Large intestine (tissue), 3 donors: ENCODE measurements around the gene MRFAP1. TPM values are rescaled to one million over a fixed set of nuclear protein-coding genes. Genes with fewer than 3 reads are reported as not detected.
"Not testable (repeated sequence)": the region's sequence is repeated elsewhere in the genome, so short reads cannot be mapped to it uniquely, and the experiment has no call there.

Source experiments
- DNase-seq, 2 donors: peaks; one replicate each; pipeline versions ENCODE4 v3.0.0 to v3.0.0-alpha.2; 2013
- H3K27ac ChIP-seq: one replicate; pipeline ENCODE4 v1.5.1; 2013; ENCODE audit warnings: low read length
- H3K27me3 ChIP-seq: 2 replicates; pipeline ENCODE4 v1.6.1; 2013; ENCODE audit warnings: low read length; ENCODE audit not compliant: control insufficient read depth, insufficient read depth
- H3K36me3 ChIP-seq: 2 replicates; pipeline ENCODE4 v1.6.1; 2013; ENCODE audit warnings: low read length; ENCODE audit not compliant: control insufficient read depth, insufficient read depth
- H3K4me1 ChIP-seq: one replicate; pipeline ENCODE4 v1.6.1; 2013; ENCODE audit warnings: low read length; ENCODE audit not compliant: control insufficient read depth, insufficient read depth
- H3K4me3 ChIP-seq: one replicate; pipeline ENCODE4 v1.5.1; 2013; ENCODE audit warnings: low read length
- H3K9me3 ChIP-seq: one replicate; pipeline ENCODE4 v1.6.1; 2013; ENCODE audit warnings: mild to moderate bottlenecking, low read depth, low read length, moderate library complexity; ENCODE audit not compliant: control insufficient read depth
- WGBS: methylation state at CpG from one replicate; pipeline ENCODE4 v1.1.5; 2013; ENCODE audit warnings: low lambda C conversion rate; ENCODE audit not compliant: insufficient coverage; 5-methylcytosine and 5-hydroxymethylcytosine counted together
- polyA plus RNA-seq: library from polyadenylated mRNA; unstranded; fragments of 120-200 nt; gene quantifications from one replicate; pipeline ENCODE4 v1.2.1, GENCODE V29; 2013

Gene MRFAP1
- polyA plus RNA-seq, 1 donor = 244 TPM

DNA sequence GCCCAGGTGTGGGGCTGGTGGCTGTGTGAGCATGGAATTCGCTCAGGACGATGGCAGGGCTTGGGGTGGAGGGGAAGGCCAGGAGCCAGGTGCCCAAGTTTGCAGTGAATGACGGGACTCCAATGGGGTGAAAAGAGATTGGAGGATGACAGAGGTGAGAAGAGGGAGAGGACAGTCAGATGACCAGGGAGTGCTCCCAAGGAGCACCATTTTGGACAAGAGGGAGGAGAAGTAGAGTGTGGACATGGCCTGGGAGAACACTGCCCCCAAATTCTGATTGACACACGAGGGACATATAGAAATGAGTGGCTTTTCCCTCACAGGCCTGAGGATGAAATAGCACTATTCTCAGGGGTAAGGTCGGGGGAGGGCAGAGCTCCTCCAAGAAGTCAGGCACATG is 6.7 kb downstream of the MRFAP1 start:
- no CpG with 5 or more reads among the region's 5 CpGs for WGBS
- Histone ChIP-seq H3K27me3 (no peaks in the 10 kb centered on the region), H3K9me3 (no peaks in the 10 kb centered on the region), H3K27ac (no peak overlapping the region), H3K4me3 (no peak overlapping the region), H3K4me1 (peaks cover 3% of the 10 kb centered on the region), H3K36me3 (peaks cover 13% of the 10 kb centered on the region)
- no peak for DNase-seq

DNA sequence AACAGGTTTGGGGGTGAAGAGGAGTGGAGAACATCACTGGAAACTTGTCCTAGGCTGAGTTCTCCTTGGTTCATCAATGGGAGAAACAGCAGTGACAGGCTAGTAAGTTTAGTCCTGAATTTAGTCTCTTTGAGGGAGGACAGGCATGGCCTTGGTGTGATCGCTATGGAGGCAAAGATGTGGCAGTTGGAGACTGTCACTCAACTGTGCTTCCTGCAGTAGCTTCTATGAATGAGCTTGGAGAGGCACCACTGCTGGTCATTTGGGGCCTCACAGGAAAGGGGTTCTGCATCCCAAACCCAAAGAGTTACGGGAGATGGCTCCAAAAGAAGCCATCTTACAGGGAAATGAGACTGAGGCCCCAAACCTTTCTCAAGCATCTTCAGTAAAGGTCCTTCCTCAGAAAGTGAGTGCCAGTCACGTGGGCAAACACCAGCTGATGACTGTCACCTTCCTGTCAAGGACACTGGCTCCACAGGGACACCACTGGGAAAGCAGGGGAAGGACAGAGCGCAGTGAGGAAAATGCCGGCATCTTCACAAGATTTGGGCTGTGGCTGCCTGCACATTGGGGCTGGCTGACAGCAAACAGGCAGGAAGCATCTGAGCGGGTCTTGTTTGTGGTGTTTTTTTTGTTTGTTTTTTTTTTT is 7.2 kb downstream of the MRFAP1 start:
- no peaks in the 10 kb centered on the region for H3K4me1 ChIP-seq
- H3K27me3 ChIP-seq = no peaks in the 10 kb centered on the region
- H3K27ac ChIP-seq = no peak overlapping the region
- H3K9me3 ChIP-seq = no peaks in the 10 kb centered on the region
- no CpG with 5 or more reads among the region's 6 CpGs for WGBS
- H3K4me3 ChIP-seq = no peak overlapping the region
- peaks cover 8% of the 10 kb centered on the region for H3K36me3 ChIP-seq
- DNase-seq = no peak

DNA sequence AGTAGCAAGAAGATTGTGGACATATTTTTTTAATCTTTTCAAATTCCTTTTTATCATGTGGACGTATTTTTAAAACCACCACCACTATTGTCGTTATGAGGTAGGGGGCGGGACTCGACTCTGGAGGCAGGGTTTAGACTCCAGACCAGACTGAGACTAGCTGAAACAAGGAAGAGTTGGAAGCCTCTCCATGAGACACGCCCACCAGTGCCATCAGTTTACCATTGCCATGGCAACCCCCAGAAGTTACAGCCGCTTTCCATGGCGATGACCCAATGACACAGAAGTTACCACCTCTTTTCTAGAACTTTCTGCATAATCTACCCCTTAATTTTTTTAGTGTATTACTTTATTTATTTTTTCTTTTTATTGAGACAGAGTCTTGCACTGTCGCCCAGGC is 8.7 kb downstream of the MRFAP1 start:
- no peak for DNase-seq
- Histone ChIP-seq H3K27me3 (no peaks in the 10 kb centered on the region), H3K27ac (no peak overlapping the region), H3K36me3 (no peaks in the 10 kb centered on the region), H3K4me1 (no peaks in the 10 kb centered on the region), H3K4me3 (no peak overlapping the region), H3K9me3 (no peaks in the 10 kb centered on the region)
- 91% methylated on average over 7 of the region's 8 CpGs for WGBS

DNA sequence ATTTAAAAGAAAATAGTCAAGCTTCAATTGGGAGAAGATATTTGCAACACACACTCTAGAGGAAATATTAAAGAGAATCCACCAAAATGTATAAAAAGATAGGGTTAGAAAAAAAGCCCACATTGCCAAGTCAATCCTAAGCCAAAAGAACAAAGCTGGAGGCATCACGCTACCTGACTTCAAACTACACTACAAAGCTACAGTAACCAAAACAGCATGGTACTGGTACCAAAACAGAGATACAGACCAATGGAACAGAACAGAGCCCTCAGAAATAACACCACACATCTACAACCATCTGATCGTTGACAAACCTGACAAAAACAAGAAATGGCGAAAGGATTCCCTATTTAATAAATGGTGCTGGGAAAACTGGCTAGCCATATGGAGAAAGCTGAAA is 13.7 kb downstream of the MRFAP1 start:
- not testable (repeated sequence) for H3K27ac ChIP-seq, H3K9me3 ChIP-seq, H3K36me3 ChIP-seq, H3K4me3 ChIP-seq, DNase-seq, H3K4me1 ChIP-seq
- WGBS = no CpG with 5 or more reads among the region's 3 CpGs
- peaks cover 23% of the 10 kb centered on the region for H3K27me3 ChIP-seq

DNA sequence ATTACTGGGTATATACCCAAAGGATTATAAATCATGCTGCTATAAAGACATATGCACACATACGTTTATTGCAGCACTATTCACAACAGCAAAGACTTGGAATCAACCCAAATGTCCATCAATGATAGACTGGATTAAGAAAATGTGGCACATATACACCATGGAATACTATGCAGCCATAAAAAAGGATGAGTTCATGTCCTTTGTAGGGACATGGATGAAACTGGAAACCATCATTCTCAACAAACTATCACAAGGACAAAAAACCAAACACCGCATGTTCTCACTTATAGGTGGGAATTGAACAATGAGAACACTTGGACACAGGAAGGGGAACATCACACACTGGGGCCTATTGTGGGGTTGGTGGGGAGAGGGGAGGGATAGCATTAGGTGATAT is 14.8 kb downstream of the MRFAP1 start:
- no CpG with 5 or more reads among the region's 2 CpGs for WGBS
- not testable (repeated sequence) for H3K4me1 ChIP-seq, H3K27ac ChIP-seq, H3K36me3 ChIP-seq, DNase-seq, H3K9me3 ChIP-seq, H3K4me3 ChIP-seq
- H3K27me3 ChIP-seq = peaks cover 33% of the 10 kb centered on the region

DNA sequence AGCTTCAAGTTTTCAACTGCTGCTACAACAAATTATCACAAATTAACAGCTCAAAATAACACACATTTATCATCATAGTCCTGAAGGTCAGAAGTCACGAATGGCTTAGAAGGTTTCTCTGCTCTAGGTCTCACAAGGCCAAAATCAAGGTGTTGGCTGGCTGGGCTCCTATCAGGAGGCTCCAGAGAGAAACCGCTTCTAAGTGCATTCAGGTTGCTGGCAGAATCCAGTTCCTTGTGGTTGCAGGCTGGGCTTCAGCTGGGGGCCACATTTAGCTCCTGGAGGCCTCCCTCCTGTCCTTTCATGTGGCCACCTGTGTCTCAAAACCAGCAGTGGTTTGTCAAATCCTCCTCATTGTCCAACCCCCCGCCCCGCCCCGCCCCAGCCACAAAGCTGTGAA is 15.4 kb downstream of the MRFAP1 start:
- Histone ChIP-seq H3K4me3 (no peak overlapping the region), H3K27me3 (peaks cover 35% of the 10 kb centered on the region), H3K27ac (no peak overlapping the region), H3K9me3 (peaks cover 5% of the 10 kb centered on the region), H3K36me3 (no peaks in the 10 kb centered on the region), H3K4me1 (no peaks in the 10 kb centered on the region)
- WGBS = no CpG with 5 or more reads among the region's 5 CpGs
- DNase-seq = no peak

DNA sequence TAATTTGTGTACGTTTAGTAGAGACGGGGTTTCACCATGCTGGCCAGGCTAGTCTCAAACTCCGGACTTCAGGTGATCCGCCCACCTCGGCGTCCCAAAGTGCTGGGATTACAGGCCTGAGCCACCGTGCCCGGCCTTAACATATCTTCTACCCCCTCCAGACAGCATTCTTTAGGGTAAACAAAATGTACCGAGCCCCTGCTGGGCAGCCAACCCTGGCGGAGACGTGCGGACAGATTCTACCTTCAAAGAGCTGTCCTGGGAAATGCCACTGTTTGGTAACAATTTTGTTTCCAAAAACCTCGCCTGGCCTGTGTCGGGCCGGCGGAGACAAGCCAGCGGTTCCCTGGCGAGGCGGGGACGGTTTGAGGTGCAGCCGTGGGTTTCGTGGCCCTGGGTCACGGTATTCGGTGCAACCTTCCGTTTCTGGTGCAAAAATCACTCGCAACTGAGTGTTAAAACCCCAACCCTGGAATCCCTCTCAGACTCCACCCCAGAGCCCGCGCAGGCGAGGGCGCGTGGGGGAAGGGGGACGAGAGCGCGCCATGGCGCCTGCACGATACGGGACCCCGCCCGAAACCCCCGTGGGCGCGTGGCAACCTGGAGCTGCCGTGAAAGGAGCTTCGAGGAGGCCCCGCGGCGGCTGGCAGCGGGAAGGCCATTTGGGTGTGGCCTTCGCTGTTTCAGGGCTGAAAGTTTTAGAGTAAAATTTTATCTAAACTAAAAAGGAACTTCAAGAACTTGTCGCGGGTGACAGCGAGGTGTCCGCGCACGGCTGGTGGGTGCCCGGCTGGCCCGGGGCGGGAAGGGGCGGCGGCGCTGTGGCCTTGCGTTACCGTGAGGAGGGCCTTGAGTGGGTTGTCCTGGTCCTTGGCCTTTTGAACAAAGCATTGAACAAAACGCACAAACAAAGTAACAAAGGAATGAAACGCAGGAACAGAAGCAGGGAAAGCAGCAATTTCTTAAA is 17.0 kb downstream of the MRFAP1 start:
- Histone ChIP-seq H3K27me3 (peaks cover 44% of the 10 kb centered on the region), H3K4me1 (no peaks in the 10 kb centered on the region), H3K36me3 (no peaks in the 10 kb centered on the region), H3K4me3 (no peak overlapping the region), H3K9me3 (peaks cover 5% of the 10 kb centered on the region), H3K27ac (no peak overlapping the region)
- 35% methylated on average over 2 of the region's 65 CpGs for WGBS
- no peak for DNase-seq

DNA sequence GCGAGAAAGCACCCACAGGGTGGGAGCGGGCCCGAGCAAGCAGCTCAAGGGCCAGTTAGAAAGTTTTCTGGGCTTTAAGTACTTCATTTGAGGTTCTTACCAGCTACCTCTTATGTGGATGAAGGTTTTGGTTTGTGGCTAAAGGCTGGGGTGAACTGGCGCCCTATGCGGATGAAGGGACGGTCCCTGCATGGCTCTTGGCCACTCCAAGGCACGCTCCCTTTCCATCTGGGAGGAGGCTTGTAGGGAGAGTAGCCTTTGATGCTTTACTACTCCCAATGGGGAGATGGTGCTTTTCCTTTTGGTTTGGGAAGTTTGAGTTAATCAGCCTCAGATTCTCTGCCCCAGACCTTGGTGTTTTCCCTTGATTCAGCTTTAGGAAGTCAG is 17.7 kb downstream of the MRFAP1 start:
- H3K4me1 ChIP-seq = no peaks in the 10 kb centered on the region
- H3K36me3 ChIP-seq = no peaks in the 10 kb centered on the region
- 83% methylated on average over 1 of the region's 7 CpGs for WGBS
- no peak for DNase-seq
- no peak overlapping the region for H3K27ac ChIP-seq
- H3K27me3 ChIP-seq = peaks cover 51% of the 10 kb centered on the region
- H3K4me3 ChIP-seq = no peak overlapping the region
- H3K9me3 ChIP-seq = peaks cover 5% of the 10 kb centered on the region

DNA sequence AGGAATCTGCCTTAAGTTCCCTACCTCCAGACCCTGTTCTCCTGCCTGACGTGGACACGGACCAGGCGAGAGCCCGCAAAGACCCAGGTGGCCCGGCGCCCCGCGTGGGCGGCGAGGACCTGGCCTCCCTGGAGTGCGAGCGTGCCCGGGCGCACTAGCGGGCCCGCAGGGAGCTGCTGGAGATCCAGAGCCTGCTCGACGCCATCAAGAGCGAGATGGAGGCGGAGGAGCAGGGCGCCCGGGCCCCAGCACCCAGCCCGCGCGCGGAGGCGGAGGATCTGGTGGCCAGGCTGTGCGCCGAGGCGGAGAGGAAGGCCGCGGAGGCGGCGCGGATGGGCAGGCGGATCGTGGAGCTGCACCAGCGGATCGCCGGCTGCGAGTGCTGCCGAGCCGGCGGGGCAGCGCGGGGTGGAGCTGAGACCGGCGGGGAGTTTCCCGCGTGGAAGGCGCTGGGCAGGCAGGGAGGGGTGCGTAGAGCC is 18.2 kb downstream of the MRFAP1 start:
- H3K4me1 ChIP-seq = no peaks in the 10 kb centered on the region
- no peaks in the 10 kb centered on the region for H3K36me3 ChIP-seq
- peaks cover 5% of the 10 kb centered on the region for H3K9me3 ChIP-seq
- peaks cover 55% of the 10 kb centered on the region for H3K27me3 ChIP-seq
- no peak overlapping the region for H3K27ac ChIP-seq
- DNase-seq = peak in 1 of 2 donors; percentile 38
- H3K4me3 ChIP-seq = peak overlapping the region; percentile 23
- WGBS = 0% methylated on average over 1 of the region's 52 CpGs

DNA sequence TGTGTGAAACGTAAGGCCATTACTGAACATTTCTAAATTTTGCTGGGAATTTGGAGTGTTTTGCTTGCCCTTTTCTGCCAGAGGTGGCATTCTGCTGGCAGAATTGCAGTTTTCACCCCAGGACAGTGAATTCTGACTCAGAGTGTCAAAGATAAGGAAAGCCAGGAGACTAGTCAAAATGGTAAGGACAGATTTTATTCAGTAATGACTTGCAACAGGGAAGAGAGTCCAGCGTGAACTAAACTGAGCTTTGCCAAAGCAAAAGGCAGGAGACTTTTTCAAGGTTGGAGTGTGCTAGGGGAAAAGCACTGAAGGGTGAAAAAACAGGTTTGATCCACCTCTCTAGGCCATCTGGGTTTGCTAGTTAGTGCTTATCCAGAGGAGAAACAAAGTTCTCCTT is 19.4 kb downstream of the MRFAP1 start:
- Histone ChIP-seq H3K9me3 (peaks cover 8% of the 10 kb centered on the region), H3K4me3 (no peak overlapping the region), H3K36me3 (no peaks in the 10 kb centered on the region), H3K27ac (no peak overlapping the region), H3K27me3 (peaks cover 67% of the 10 kb centered on the region), H3K4me1 (no peaks in the 10 kb centered on the region)
- no CpG with 5 or more reads among the region's 2 CpGs for WGBS
- DNase-seq = no peak
